Fibroblast of the aortic adventitia (primary cell): ENCODE measurements around the gene PEX6. TPM values are rescaled to one million over a fixed set of nuclear protein-coding genes. Genes with fewer than 3 reads are reported as not detected.
A peak's percentile ranks its signal among the peaks of the same experiment; 100 is the strongest.

ENCODE experiments used
- DNase-seq: peaks from one replicate; pipeline ENCODE4 v3.0.0-alpha.2; 2010; ENCODE audit warnings: low read depth
- H3K4me3 ChIP-seq: 2 replicates; pipeline ENCODE4 v1.5.1; 2011; ENCODE audit warnings: low read depth, mild to moderate bottlenecking, control low read depth, low read length, moderate library complexity
- total RNA-seq: library from RNA; depleted of rRNA; stranded (reverse); fragments of >200 nt; gene quantifications from 2 replicates; pipeline ENCODE4 v1.2.3, GENCODE V29; 2012; ENCODE audit warnings: low replicate concordance
- TF ChIP-seq, protein P1 (sequence below): IDR thresholded peaks from 2 replicates; pipeline ENCODE4 v1.5.1; 2011; ENCODE audit warnings: mild to moderate bottlenecking, low read length, control low read depth, inconsistent platforms; ENCODE audit not compliant: insufficient read depth

PEX6 gene
- total RNA-seq, 1 donor = 19.3 TPM

- DNase-seq = no peak
- TF ChIP-seq, protein P1, sequence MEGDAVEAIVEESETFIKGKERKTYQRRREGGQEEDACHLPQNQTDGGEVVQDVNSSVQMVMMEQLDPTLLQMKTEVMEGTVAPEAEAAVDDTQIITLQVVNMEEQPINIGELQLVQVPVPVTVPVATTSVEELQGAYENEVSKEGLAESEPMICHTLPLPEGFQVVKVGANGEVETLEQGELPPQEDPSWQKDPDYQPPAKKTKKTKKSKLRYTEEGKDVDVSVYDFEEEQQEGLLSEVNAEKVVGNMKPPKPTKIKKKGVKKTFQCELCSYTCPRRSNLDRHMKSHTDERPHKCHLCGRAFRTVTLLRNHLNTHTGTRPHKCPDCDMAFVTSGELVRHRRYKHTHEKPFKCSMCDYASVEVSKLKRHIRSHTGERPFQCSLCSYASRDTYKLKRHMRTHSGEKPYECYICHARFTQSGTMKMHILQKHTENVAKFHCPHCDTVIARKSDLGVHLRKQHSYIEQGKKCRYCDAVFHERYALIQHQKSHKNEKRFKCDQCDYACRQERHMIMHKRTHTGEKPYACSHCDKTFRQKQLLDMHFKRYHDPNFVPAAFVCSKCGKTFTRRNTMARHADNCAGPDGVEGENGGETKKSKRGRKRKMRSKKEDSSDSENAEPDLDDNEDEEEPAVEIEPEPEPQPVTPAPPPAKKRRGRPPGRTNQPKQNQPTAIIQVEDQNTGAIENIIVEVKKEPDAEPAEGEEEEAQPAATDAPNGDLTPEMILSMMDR = no peak
Observed at GRCh38 chr6:42936398-42936797, 42.6 kb downstream of the PEX6 start.

DNA sequence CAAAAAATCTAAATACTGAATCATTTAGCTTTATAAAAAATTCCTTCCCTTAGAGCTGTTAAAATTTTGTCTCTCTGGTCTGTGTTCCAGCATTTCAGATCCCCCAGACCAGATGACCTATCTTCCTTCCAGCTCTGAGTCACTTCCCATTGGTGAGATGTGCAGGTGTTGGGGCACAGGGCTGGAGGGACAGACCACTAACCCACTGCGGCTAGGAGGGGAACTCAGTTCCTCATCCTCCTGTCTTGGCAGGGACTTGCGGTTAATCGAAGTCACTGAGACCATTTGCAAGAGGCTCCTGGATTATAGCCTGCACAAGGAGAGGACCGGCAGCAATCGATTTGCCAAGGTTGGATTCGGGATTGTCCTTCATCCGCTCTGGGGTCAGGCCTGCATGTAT, 43.7 kb downstream of the PEX6 start:
- DNase-seq = no peak
- no peak overlapping the region for H3K4me3 ChIP-seq
- TF ChIP-seq, protein P1 = no peak

More at GRCh38 chr6:42936398-42936797, 42.6 kb downstream of the PEX6 start:
- H3K4me3 ChIP-seq = no peak overlapping the region

DNA sequence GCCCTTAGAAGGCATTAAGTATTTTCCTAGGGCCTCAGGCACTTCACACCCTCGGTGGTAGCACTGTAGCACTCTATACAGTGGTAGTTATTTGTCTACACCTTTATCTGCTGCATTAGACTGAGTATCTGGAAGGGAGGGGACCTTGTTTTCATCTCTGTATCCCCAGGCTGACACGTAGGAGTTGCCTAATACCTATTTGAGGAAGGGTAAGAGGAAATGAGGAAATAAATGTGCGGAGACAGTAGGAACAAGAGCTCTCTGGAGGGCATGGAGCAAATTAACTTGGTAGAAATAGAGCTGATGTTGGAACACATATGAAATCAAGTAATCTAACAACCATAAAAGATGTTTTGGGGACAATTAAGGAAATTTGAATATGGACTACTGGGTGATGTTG, 45.8 kb downstream of the PEX6 start:
- no peak overlapping the region for H3K4me3 ChIP-seq
- TF ChIP-seq, protein P1 = no peak
- no peak for DNase-seq

DNA sequence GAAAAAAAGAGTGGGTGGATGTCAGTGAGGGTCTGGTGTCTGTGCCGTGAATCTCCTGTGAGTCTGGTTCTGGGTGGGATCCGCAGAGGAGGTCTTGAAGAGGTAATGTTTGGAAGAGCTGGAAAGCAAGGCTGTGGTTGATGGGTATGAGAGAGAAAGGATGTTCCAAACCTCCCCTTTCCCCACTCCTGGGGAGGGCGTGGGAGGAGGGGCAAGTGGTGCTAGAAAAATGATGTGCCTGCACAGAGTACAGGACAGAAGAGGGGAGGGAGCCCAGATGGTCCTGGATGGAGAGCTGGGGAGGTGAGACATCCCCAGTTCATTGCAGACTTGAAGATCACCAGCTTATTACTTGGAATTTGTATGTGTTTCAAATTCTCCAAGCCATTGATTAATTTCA, 46.6 kb downstream of the PEX6 start:
- no peak overlapping the region for H3K4me3 ChIP-seq
- no peak for DNase-seq
- TF ChIP-seq, protein P1 = no peak

GRCh38 chr6:42929821-42930360, 49.1 kb downstream of the PEX6 start:
- H3K4me3 ChIP-seq = peak overlapping the region; percentile 87
- TF ChIP-seq, protein P1 = no peak
- peak; percentile 71 for DNase-seq

GRCh38 chr6:42928986-42929820, 49.8 kb downstream of the PEX6 start, which contains the start of gene CNPY3:
Gene CNPY3, plus strand, starts transcription at chr6:42929480. Its CDS starts 91 bp downstream, at chr6:42929571.
- TF ChIP-seq, protein P1 = peak; percentile 3
- H3K4me3 ChIP-seq = peak within 1 kb of the TSS; percentile 87
- peak; percentile 98 for DNase-seq
